ENCODE measurements around the gene TAF10. TPM values are rescaled to one million over a fixed set of nuclear protein-coding genes. Genes with fewer than 3 reads are reported as not detected.

The TAF10 gene
- 15.4 TPM for total RNA-seq (ENCODE audit: insufficient read depth, low replicate concordance)

- peak; percentile 99 for DNase-seq (ENCODE audit: low spot score)
Measured at GRCh38 chr11:6612213-6613041, at the start of gene TAF10. Gene TAF10 (minus strand): TSS chr11:6612216. CDS start chr11:6612189, 27 bp downstream.

- no peak for DNase-seq (ENCODE audit: low spot score)
Measured at GRCh38 chr11:6660712-6661111, 48.7 kb upstream of the TAF10 start.

GRCh38 chr11:6658647-6659046, 46.6 kb upstream of the TAF10 start:
- no peak for DNase-seq (ENCODE audit: low spot score)

GRCh38 chr11:6657346-6657745, 45.3 kb upstream of the TAF10 start:
- no peak for DNase-seq (ENCODE audit: low spot score)

GRCh38 chr11:6656936-6657335, 44.9 kb upstream of the TAF10 start:
- no peak for DNase-seq (ENCODE audit: low spot score)

GRCh38 chr11:6656584-6656915, 44.5 kb upstream of the TAF10 start:
- no peak for DNase-seq (ENCODE audit: low spot score)

- DNase-seq (ENCODE audit: low spot score): peak; percentile 59
Measured at GRCh38 chr11:6655790-6656583, 44.0 kb upstream of the TAF10 start, which contains the start of gene DCHS1. Gene DCHS1 (minus strand): TSS chr11:6655809. CDS start chr11:6641613, 14,196 bp downstream.

- DNase-seq (ENCODE audit: low spot score): peak; percentile 36
Measured at GRCh38 chr11:6655020-6655789, 43.2 kb upstream of the TAF10 start.

- DNase-seq (ENCODE audit: low spot score): no peak
Measured at GRCh38 chr11:6654281-6655019, 42.4 kb upstream of the TAF10 start.

- DNase-seq (ENCODE audit: low spot score): no peak
Measured at GRCh38 chr11:6653656-6654055, 41.6 kb upstream of the TAF10 start.

- DNase-seq (ENCODE audit: low spot score): no peak
Measured at GRCh38 chr11:6653097-6653496, 41.1 kb upstream of the TAF10 start.

- DNase-seq (ENCODE audit: low spot score): no peak
Measured at GRCh38 chr11:6652182-6652581, 40.2 kb upstream of the TAF10 start.

- DNase-seq (ENCODE audit: low spot score): no peak
Measured at GRCh38 chr11:6650980-6651379, 39.0 kb upstream of the TAF10 start.

GRCh38 chr11:6650104-6650503, 38.1 kb upstream of the TAF10 start:
- DNase-seq (ENCODE audit: low spot score): no peak

GRCh38 chr11:6648501-6648900, 36.5 kb upstream of the TAF10 start:
- DNase-seq (ENCODE audit: low spot score): no peak

- DNase-seq (ENCODE audit: low spot score): no peak
Measured at GRCh38 chr11:6647836-6648235, 35.8 kb upstream of the TAF10 start.

GRCh38 chr11:6646918-6647679, 35.1 kb upstream of the TAF10 start:
- peak; percentile 83 for DNase-seq (ENCODE audit: low spot score)

GRCh38 chr11:6646576-6646917, 34.5 kb upstream of the TAF10 start:
- DNase-seq (ENCODE audit: low spot score): peak; percentile 90

GRCh38 chr11:6646071-6646470, 34.1 kb upstream of the TAF10 start:
- DNase-seq (ENCODE audit: low spot score): no peak

GRCh38 chr11:6642957-6643356, 30.9 kb upstream of the TAF10 start:
- DNase-seq (ENCODE audit: low spot score): no peak

Data from umbilical cord (tissue), 2 donors.